GM19467 (cell line): Measurements from ENCODE around the gene MAP4K4.

Experiments
- ATAC-seq: cut with Tn5 transposase; IDR thresholded peaks from one replicate; pipeline ENCODE4 v1.9.1; 2021; ENCODE audit warnings: mild to moderate bottlenecking, moderate library complexity; ENCODE audit not compliant: unreplicated experiment

The MAP4K4 gene

GRCh38 chr2:101692041-101692440 lies 5.5 kb upstream of the MAP4K4 start:
- ATAC-seq, result no peak

DNA sequence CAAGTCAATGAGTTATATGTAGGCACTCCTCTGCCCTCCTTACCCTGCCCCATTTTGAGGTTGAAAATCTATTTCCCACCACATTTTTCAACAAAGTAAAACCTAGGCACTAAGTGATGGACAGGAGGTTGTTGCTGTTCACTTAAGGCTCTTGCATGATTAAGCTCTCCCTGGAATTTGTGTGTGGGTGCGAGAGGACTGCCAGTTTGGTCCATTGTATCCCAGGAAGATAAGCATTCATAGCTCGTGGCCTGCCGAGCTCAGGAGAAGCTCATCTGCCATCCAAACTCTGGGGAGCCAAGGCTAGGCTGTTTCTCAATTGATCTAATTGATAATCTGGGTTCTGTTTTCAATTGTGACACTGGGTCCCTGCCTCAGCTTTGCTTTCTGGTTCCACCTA lies 4.7 kb upstream of the MAP4K4 start:
- ATAC-seq, result no peak

- no peak for ATAC-seq
Measured at GRCh38 chr2:101693991-101694588, 3.4 kb upstream of the MAP4K4 start.

- no peak for ATAC-seq
Measured at GRCh38 chr2:101696272-101697123, 1.0 kb upstream of the MAP4K4 start.

- peak; percentile 38 for ATAC-seq
Measured at GRCh38 chr2:101698014-101698843, 722 bp downstream of the MAP4K4 start.

GRCh38 chr2:101698844-101699754 lies 1.6 kb downstream of the MAP4K4 start:
- ATAC-seq, result no peak

GRCh38 chr2:101699755-101700461 lies 2.4 kb downstream of the MAP4K4 start:
- no peak for ATAC-seq

- no peak for ATAC-seq
Measured at GRCh38 chr2:101704046-101704466, 6.5 kb downstream of the MAP4K4 start.

GRCh38 chr2:101704816-101705578 lies 7.5 kb downstream of the MAP4K4 start:
- ATAC-seq, result no peak

- no peak for ATAC-seq
Measured at GRCh38 chr2:101706121-101706818, 8.8 kb downstream of the MAP4K4 start.

- ATAC-seq, result peak; percentile 60
Measured at GRCh38 chr2:101706819-101707177, 9.3 kb downstream of the MAP4K4 start.

DNA sequence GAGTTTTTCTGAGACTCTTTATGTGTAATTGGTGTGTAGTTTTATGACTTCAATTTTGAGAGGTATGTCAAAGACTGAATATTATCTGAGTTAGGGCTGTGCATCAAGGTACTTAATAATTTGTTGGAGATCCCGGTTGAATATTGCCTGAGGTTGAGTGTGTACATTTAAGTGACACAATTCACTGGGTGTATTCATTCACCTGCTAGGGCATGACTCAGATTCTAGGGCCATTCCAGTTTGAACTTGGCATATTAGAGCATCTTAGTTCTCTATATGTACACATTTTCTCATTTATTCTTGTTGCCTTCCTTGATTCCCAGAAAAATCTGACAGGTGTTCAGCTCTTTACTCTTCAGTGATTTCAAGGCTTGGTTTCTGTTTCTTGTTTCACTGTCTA lies 12.5 kb downstream of the MAP4K4 start:
- ATAC-seq, result no peak

- no peak for ATAC-seq
Measured at GRCh38 chr2:101710471-101711318, 13.2 kb downstream of the MAP4K4 start.

DNA sequence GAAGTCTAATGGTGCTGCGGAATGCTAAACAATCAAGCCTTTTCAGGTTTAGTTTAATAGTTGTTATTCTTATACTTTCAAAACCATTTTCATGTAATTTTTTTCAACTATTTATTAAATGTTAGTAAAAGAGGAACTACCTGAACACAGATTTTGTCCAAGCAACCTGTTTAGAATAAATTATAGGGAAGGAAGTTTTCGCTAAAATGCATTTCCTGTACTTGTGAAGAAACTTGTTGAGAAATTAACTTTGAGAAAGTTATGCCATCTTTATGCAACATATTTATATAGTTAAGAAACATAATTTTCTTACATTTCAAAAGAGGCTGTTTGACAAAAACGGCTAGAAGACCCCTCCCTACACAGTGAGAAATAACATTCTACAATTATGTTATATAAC lies 16.6 kb downstream of the MAP4K4 start:
- no peak for ATAC-seq

- ATAC-seq, result peak; percentile 75
Measured at GRCh38 chr2:101717071-101717845, 19.8 kb downstream of the MAP4K4 start.

DNA sequence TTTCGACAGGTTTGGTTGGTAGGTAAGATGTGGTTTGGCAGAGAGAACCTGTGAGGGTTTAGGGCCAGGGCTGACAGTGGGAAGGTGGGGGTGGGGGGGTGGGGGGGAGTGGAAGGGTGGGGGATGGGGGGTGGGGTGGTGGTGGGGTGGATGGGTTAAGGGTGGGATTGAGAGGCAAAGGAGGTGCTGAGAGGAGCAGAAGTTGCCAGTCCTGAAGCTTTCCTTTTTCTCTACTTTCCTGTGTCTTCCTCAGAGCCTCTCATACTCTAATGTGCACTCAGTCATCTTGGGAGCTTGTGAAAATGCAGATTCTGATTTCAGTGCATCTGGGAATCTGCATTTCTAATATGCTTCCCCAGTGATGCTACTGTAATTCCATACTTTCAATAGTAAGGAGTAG lies 21.0 kb downstream of the MAP4K4 start:
- ATAC-seq, result no peak

- ATAC-seq, result no peak
Measured at GRCh38 chr2:101718993-101719571, 21.6 kb downstream of the MAP4K4 start.
